Endothelial cell of umbilical vein (primary cell): ENCODE data around the gene SPTLC3. TPM values are rescaled to one million over a fixed set of nuclear protein-coding genes. Genes with fewer than 3 reads are reported as not detected.

Experiments
- BruUV-seq: library from RNA; stranded (reverse); fragments of 400-500 nt; replicated peaks from 2 replicates; lab custom pipeline; 2021; lab: Mats Ljungman, UMichigan
- CTCF ChIA-PET: fragments of 300-600, 350-600 bp; sonication (Branson Sonifier 250); formaldehyde crosslinking; loops from one replicate; lab custom pipeline; 2021; ENCODE audit warnings: antibody characterized with exemption, inconsistent platforms; lab: Charles Lee
- POLR2A ChIA-PET: fragments of 300-600, 350-600 bp; sonication (Branson Sonifier 250); formaldehyde crosslinking; loops from one replicate; lab custom pipeline; 2021; ENCODE audit warnings: antibody characterized with exemption, inconsistent platforms; lab: Charles Lee
- DNase-seq: peaks from one replicate; pipeline ENCODE4 v3.0.0-alpha.2; 2011; ENCODE audit warnings: low read depth, low spot score
- FAIRE-seq: peaks from 2 replicates; lab custom pipeline; 2011; peaks lifted over from hg19 to GRCh38; lab: Jason Lieb, UNC
- H2AFZ ChIP-seq: 2 replicates; pipeline ENCODE4 v1.6.0; 2012; ENCODE audit warnings: low read depth, low read length, control low read depth, inconsistent platforms
- H3K27ac ChIP-seq: 2 replicates; pipeline ENCODE4 v1.5.1; 2011; ENCODE audit warnings: low read depth, mild to moderate bottlenecking, control low read depth, low read length, moderate library complexity; ENCODE audit not compliant: insufficient read depth
- H3K27me3 ChIP-seq, 2 experiments: 2 replicates each; pipeline versions ENCODE4 v1.6.0 to v1.6.1; 2011; ENCODE audit warnings: low read length in 2 of 2, mixed read lengths in 1 of 2; ENCODE audit not compliant: control insufficient read depth in 2 of 2, insufficient read depth in 2 of 2
- H3K36me3 ChIP-seq, 2 experiments: 2 replicates in 1 of 2; 3 replicates in 1 of 2; pipeline ENCODE4 v1.5.1; 2011; ENCODE audit warnings: low read length in 2 of 2, mild to moderate bottlenecking in 1 of 2, moderate library complexity in 1 of 2; ENCODE audit not compliant: control insufficient read depth in 2 of 2, insufficient read depth in 2 of 2; ENCODE audit errors: extremely low read depth in 1 of 2
- H3K4me1 ChIP-seq: 3 replicates; pipeline ENCODE4 v1.5.1; 2011; ENCODE audit warnings: mild to moderate bottlenecking, low read length; ENCODE audit not compliant: control insufficient read depth, insufficient read depth; ENCODE audit errors: extremely low read depth
- H3K4me2 ChIP-seq: 2 replicates; pipeline ENCODE4 v1.6.1; 2011; ENCODE audit warnings: low read length, control low read depth, mixed read lengths; ENCODE audit not compliant: insufficient read depth
- H3K4me3 ChIP-seq, 3 experiments: fragments of 200-600 bp in 1 of 3; sonication (generic), shearing (Covaris generic) in 1 of 3; replicated peaks in 1 of 3; 2 replicates each; pipeline ENCODE4 v1.5.1; 2011 to 2016; ENCODE audit warnings: control low read depth in 3 of 3, low read length in 3 of 3, mild to moderate bottlenecking in 2 of 3, inconsistent platforms in 1 of 3, low read depth in 1 of 3, moderate library complexity in 1 of 3; ENCODE audit not compliant: insufficient read depth in 1 of 3
- H3K79me2 ChIP-seq: 2 replicates; pipeline ENCODE4 v1.6.0; 2012; ENCODE audit warnings: low read length, inconsistent platforms; ENCODE audit not compliant: control insufficient read depth, insufficient read depth
- H3K9ac ChIP-seq: replicated peaks from 2 replicates; pipeline ENCODE3; 2011; ENCODE audit warnings: low read length, control low read depth; ENCODE audit not compliant: insufficient read depth; ENCODE audit errors: extremely low read depth
- H3K9me1 ChIP-seq: replicated peaks from 3 replicates; pipeline ENCODE4 v1.6.0; 2011; ENCODE audit warnings: mild to moderate bottlenecking, low read length; ENCODE audit not compliant: control insufficient read depth, insufficient read depth; ENCODE audit errors: extremely low read depth
- H3K9me3 ChIP-seq: replicated peaks from 2 replicates; pipeline ENCODE4 v1.5.1; 2012; ENCODE audit warnings: low read length, inconsistent platforms; ENCODE audit not compliant: control insufficient read depth, insufficient read depth
- H4K20me1 ChIP-seq: replicated peaks from 2 replicates; pipeline ENCODE3; 2011; ENCODE audit warnings: mild to moderate bottlenecking, low read length; ENCODE audit not compliant: control insufficient read depth, insufficient read depth; ENCODE audit errors: extremely low read depth
- CTCF ChIP-seq, 2 donors: IDR thresholded peaks; 1 replicate in 1 of 2; 2 replicates in 1 of 2; pipeline ENCODE4 v1.5.1; 2011; ENCODE audit warnings: low read length in 2 of 2, mild to moderate bottlenecking in 2 of 2, moderate library complexity in 2 of 2, control low read depth in 1 of 2, inconsistent platforms in 1 of 2, low read depth in 1 of 2; ENCODE audit not compliant: insufficient read depth in 1 of 2; ENCODE audit errors: extremely low read depth in 1 of 2
- EZH2 ChIP-seq: IDR thresholded peaks from 2 replicates; pipeline ENCODE4 v1.6.1; 2012; ENCODE audit warnings: borderline replicate concordance, low read depth, mild to moderate bottlenecking, moderate library complexity, low read length, inconsistent platforms; ENCODE audit not compliant: severe bottlenecking
- FOS ChIP-seq: IDR thresholded peaks from 2 replicates; pipeline ENCODE4 v1.6.1; 2011; ENCODE audit warnings: mild to moderate bottlenecking, low read length, moderate library complexity, borderline replicate concordance; ENCODE audit not compliant: insufficient read depth
- GATA2 ChIP-seq: IDR thresholded peaks from 2 replicates; pipeline ENCODE4 v1.7.0; 2011; ENCODE audit warnings: low read depth, mild to moderate bottlenecking, moderate library complexity, mixed read lengths, low read length; ENCODE audit not compliant: insufficient read length, insufficient read depth
- JUN ChIP-seq: IDR thresholded peaks from 2 replicates; pipeline ENCODE4 v1.6.1; 2011; ENCODE audit warnings: borderline replicate concordance, low read depth; ENCODE audit not compliant: insufficient read length, insufficient read depth
- MYC ChIP-seq: IDR thresholded peaks from one replicate; pipeline ENCODE4 v1.6.1; 2011; ENCODE audit warnings: mild to moderate bottlenecking, low read depth, low read length
- POLR2A ChIP-seq: IDR thresholded peaks from 2 replicates; pipeline ENCODE4 v1.6.1; 2012; ENCODE audit warnings: low read depth, mild to moderate bottlenecking, control low read depth, low read length
- POLR2AphosphoS5 ChIP-seq: IDR thresholded peaks from 2 replicates; pipeline ENCODE4 v1.6.1; 2012; ENCODE audit warnings: low read depth, mild to moderate bottlenecking, control low read depth, low read length, moderate library complexity; ENCODE audit not compliant: insufficient read depth
- dilution Hi-C: fragments of 300-500 bp; cut with MboI; formaldehyde crosslinking; loops from one replicate; pipeline ENCODE4 v1.15.0; 2019; ENCODE audit warnings: low sequenced_read_pairs; ENCODE audit not compliant: extremely low pct_ligation_motif_present
- intact Hi-C: fragments of 100-400 bp; cut with micrococcal nuclease; formaldehyde crosslinking; loops from one replicate; pipeline ENCODE4 v1.10.0; 2022
- polyA plus RNA-seq, 4 experiments: library from polyadenylated mRNA; depleted of rRNA in 3 of 4; stranded (reverse) in 3 of 4; unstranded in 1 of 4; fragments of >200 nt; gene quantifications; 2 replicates each; pipeline versions ENCODE4 v1.2.1 to v1.2.3, GENCODE V29; 2011 to 2012; ENCODE audit warnings: missing spikeins in 1 of 4
- total RNA-seq: library from RNA; stranded (reverse); gene quantifications from 2 replicates; pipeline ENCODE4 v1.2.3, GENCODE V29; 2021
- TF ChIP-seq, protein P1 (sequence below): IDR thresholded peaks from 2 replicates; pipeline ENCODE4 v1.6.1; 2011; ENCODE audit not compliant: insufficient read depth, insufficient read length

Gene SPTLC3
- total and polyA plus RNA-seq, 2 donors (not counting 3 experiments of a cell fraction or from before 2014, with no cell fraction given) = 0.29 to 0.35 TPM

DNA sequence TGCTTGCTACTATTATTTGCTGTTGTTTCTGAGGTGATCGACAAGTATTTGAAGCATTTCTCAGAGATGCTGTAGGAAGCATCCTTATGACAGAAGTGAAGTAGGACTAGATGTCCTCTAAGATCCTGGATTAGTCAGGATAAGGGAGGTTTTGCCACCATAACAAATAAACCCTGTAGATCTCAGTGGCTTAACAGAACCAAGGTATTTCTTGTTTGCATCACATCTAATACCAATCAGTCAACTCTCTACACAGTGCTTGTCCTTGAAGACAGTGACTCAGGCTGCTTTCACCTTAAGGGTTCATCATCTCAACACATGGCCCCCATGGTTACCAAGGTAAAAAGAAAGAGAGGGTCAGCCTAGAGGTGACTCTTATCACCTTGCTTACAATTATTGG is 119.4 kb downstream of the SPTLC3 start:
- DNase-seq = no peak
- no peaks in the 10 kb centered on the region for H3K4me1 ChIP-seq
- no peaks in the 10 kb centered on the region for H3K9me1 ChIP-seq
- H4K20me1 ChIP-seq = no peaks in the 10 kb centered on the region
- no peaks in the 10 kb centered on the region for H3K36me3 ChIP-seq
- no peaks in the 10 kb centered on the region for H3K79me2 ChIP-seq
- dilution Hi-C loops = no loop called here
- no peak overlapping the region for H3K9ac ChIP-seq
- ChIA-PET CTCF (no interaction called here), POLR2A (no interaction called here)
- H3K9me3 ChIP-seq = no peaks in the 10 kb centered on the region
- intact Hi-C loops = no loop called here
- no peak overlapping the region for H2AFZ ChIP-seq
- no peak overlapping the region for H3K4me2 ChIP-seq
- no peaks in the 10 kb centered on the region for H3K27me3 ChIP-seq
- no peak overlapping the region for H3K4me3 ChIP-seq
- no peak for FAIRE-seq
- TF ChIP-seq POLR2AphosphoS5 (no peak), POLR2A (no peak), FOS (no peak), GATA2 (no peak), EZH2 (no peak), CTCF (IDR thresholded peaks at IDR 0.05; ENCODE audit: extremely low read depth in 1 of 2, insufficient read depth in 1 of 2, low read depth in 1 of 2, low read length in 2 of 2) (no peak), MYC (no peak), JUN (no peak)
- TF ChIP-seq, protein P1, sequence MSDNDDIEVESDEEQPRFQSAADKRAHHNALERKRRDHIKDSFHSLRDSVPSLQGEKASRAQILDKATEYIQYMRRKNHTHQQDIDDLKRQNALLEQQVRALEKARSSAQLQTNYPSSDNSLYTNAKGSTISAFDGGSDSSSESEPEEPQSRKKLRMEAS = no peak
- BruUV-seq = no TSS peak
- H3K27ac ChIP-seq = no peak overlapping the region
